Measurements from ENCODE around the gene ETV3. TPM values are rescaled to one million over a fixed set of nuclear protein-coding genes. Genes with fewer than 3 reads are reported as not detected.

The ETV3 gene
- total and polyA plus RNA-seq, 2 experiments from 2014 or later: 5.6 to 21.0 TPM

GRCh38 chr1:157084720-157085119, 53.5 kb downstream of the ETV3 start:
- Histone ChIP-seq H3K27me3 (no peaks in the 10 kb centered on the region), H3K9me3 (ENCODE audit: low read depth) (no peaks in the 10 kb centered on the region), H3K27ac (no peak overlapping the region), H3K36me3 (no peaks in the 10 kb centered on the region), H3K4me1 (ENCODE audit: low read depth) (no peaks in the 10 kb centered on the region), H3K4me3 (no peak overlapping the region)
- TF ChIP-seq, protein P1, sequence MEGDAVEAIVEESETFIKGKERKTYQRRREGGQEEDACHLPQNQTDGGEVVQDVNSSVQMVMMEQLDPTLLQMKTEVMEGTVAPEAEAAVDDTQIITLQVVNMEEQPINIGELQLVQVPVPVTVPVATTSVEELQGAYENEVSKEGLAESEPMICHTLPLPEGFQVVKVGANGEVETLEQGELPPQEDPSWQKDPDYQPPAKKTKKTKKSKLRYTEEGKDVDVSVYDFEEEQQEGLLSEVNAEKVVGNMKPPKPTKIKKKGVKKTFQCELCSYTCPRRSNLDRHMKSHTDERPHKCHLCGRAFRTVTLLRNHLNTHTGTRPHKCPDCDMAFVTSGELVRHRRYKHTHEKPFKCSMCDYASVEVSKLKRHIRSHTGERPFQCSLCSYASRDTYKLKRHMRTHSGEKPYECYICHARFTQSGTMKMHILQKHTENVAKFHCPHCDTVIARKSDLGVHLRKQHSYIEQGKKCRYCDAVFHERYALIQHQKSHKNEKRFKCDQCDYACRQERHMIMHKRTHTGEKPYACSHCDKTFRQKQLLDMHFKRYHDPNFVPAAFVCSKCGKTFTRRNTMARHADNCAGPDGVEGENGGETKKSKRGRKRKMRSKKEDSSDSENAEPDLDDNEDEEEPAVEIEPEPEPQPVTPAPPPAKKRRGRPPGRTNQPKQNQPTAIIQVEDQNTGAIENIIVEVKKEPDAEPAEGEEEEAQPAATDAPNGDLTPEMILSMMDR (IDR thresholded peaks at IDR 0.05; ENCODE audit: low read depth, low read length): no peak
- no peak for DNase-seq (ENCODE audit: low read depth in 1 of 2, low spot score in 1 of 2)

- H3K27me3 ChIP-seq: no peaks in the 10 kb centered on the region
- no peaks in the 10 kb centered on the region for H3K36me3 ChIP-seq
- H3K4me1 ChIP-seq (ENCODE audit: low read depth): no peaks in the 10 kb centered on the region
- DNase-seq (ENCODE audit: low read depth in 1 of 2, low spot score in 1 of 2): no peak
- H3K9me3 ChIP-seq (ENCODE audit: low read depth): no peaks in the 10 kb centered on the region
- no peak overlapping the region for H3K4me3 ChIP-seq
- no peak overlapping the region for H3K27ac ChIP-seq
- TF ChIP-seq, protein P1 (IDR thresholded peaks at IDR 0.05; ENCODE audit: low read depth, low read length): no peak
Measured at GRCh38 chr1:157081707-157082106, 56.5 kb downstream of the ETV3 start.

DNA sequence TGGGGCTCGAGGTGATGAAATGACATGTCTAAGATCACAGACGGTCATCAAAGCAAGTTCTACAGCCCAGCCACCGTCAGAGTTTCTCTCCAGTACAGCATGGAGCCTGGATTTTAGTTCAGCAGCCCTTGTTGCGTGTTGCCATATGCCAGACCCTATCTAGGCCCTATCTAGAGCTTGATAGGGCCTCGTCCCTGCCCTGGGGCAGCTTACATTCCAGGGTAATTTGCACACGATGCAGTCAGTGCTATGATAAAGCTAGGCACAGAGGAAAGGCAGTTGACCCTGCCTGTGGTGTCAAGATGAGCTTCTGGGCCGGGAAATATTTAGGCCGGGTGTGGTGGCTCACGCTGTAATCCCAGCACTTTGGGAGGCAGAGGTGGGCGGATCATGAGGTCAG, 57.5 kb downstream of the ETV3 start:
- H3K4me3 ChIP-seq: no peak overlapping the region
- H3K27ac ChIP-seq: no peak overlapping the region
- DNase-seq (ENCODE audit: low read depth in 1 of 2, low spot score in 1 of 2): no peak
- no peaks in the 10 kb centered on the region for H3K27me3 ChIP-seq
- no peaks in the 10 kb centered on the region for H3K9me3 ChIP-seq (ENCODE audit: low read depth)
- H3K36me3 ChIP-seq: no peaks in the 10 kb centered on the region
- no peaks in the 10 kb centered on the region for H3K4me1 ChIP-seq (ENCODE audit: low read depth)
- TF ChIP-seq, protein P1 (IDR thresholded peaks at IDR 0.05; ENCODE audit: low read depth, low read length): no peak

DNA sequence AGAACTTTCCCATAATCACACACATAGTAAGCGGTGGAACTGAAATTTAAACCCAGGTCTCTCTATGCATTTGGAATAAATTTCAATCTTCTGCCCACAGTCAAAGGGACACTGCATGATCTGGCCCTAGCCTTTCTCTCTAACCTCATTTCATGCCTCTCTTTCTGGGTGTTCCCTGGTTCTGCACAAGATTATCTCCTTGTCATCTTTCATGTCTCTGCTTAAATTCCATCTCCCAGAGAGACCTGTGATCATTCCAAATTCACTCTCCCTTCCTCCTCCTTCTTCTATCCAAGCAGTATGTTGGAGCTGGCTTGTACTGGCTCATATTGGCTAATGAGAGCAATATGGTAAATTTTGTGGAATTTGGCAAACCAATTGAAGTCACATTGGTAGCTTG, 60.8 kb downstream of the ETV3 start:
- no peak for DNase-seq (ENCODE audit: low read depth in 1 of 2, low spot score in 1 of 2)
- Histone ChIP-seq H3K4me1 (ENCODE audit: low read depth) (no peaks in the 10 kb centered on the region), H3K27me3 (no peaks in the 10 kb centered on the region), H3K4me3 (no peak overlapping the region), H3K36me3 (no peaks in the 10 kb centered on the region), H3K9me3 (ENCODE audit: low read depth) (no peaks in the 10 kb centered on the region), H3K27ac (no peak overlapping the region)
- TF ChIP-seq, protein P1 (IDR thresholded peaks at IDR 0.05; ENCODE audit: low read depth, low read length): no peak

GRCh38 chr1:157073944-157074685, 64.1 kb downstream of the ETV3 start:
- Histone ChIP-seq H3K4me1 (ENCODE audit: low read depth) (no peaks in the 10 kb centered on the region), H3K9me3 (ENCODE audit: low read depth) (no peaks in the 10 kb centered on the region), H3K36me3 (no peaks in the 10 kb centered on the region), H3K4me3 (no peak overlapping the region), H3K27ac (no peak overlapping the region), H3K27me3 (peaks cover 7% of the 10 kb centered on the region)
- peak; percentile 74 to 84 for DNase-seq (ENCODE audit: low read depth in 1 of 2, low spot score in 1 of 2)
- TF ChIP-seq, protein P1 (IDR thresholded peaks at IDR 0.05; ENCODE audit: low read depth, low read length): peak; percentile 68

Other genes starting within 250 kb of the ETV3 start
- gene PEAR1, start 244.7 kb downstream of the ETV3 start, total RNA-seq: 0.14 and 0.57 TPM in 2 replicates
- 0.59 and 1.1 TPM in 2 replicates for gene PEAR1, start 244.7 kb downstream of the ETV3 start, polyA plus RNA-seq
- 0.11 and 0.45 TPM in 2 replicates for gene LRRC71, start 217.8 kb downstream of the ETV3 start, total RNA-seq
- 0.24 and 0.69 TPM in 2 replicates for gene LRRC71, start 217.8 kb downstream of the ETV3 start, polyA plus RNA-seq
- 38.4 and 40.1 TPM in 2 replicates for gene ARHGEF11, start 92.7 kb downstream of the ETV3 start, total RNA-seq
- 22.5 and 25.8 TPM in 2 replicates for gene ARHGEF11, start 92.7 kb downstream of the ETV3 start, polyA plus RNA-seq
- not detected in 2 replicates for gene ETV3L, start 38.6 kb downstream of the ETV3 start, total RNA-seq
- not detected in 2 replicates for gene ETV3L, start 38.6 kb downstream of the ETV3 start, polyA plus RNA-seq

All from cardiac muscle cell (in vitro differentiated cells and primary cell).